ENCODE results near the gene GNG7. TPM values are rescaled to one million over a fixed set of nuclear protein-coding genes. Genes with fewer than 3 reads are reported as not detected.

GNG7 gene
- total and polyA plus RNA-seq, 10 of the 15 experiments (the other 5 are each of a cell fraction or from before 2014, with no cell fraction given) = 1.9 to 13.6 (median 6.5) TPM

GRCh38 chr19:2469102-2469914 lies 233.2 kb downstream of the GNG7 start (continued):
- TF ChIP-seq MEF2A (IDR thresholded peaks at IDR 0.05; ENCODE audit: insufficient read depth, low read depth, low read length) (no peak), CREM (IDR thresholded peaks at IDR 0.05; ENCODE audit: low read depth) (peak; percentile 79), HDAC2 (IDR thresholded peaks at IDR 0.05) (no peak), MYC (IDR thresholded peaks at IDR 0.05; ENCODE audit: insufficient read depth, insufficient read length, insufficient replicate concordance, low read length, severe bottlenecking) (no peak), ZBED1 (IDR thresholded peaks at IDR 0.05; ENCODE audit: borderline replicate concordance) (peak; percentile 52; the same call in 1 of the 2 replicates), SMAD5 (IDR thresholded peaks at IDR 0.05; ENCODE audit: low read depth) (no peak), POLR2AphosphoS5 (IDR thresholded peaks at IDR 0.05; ENCODE audit: low read length) (no peak), EP300 (IDR thresholded peaks at IDR 0.05; ENCODE audit: borderline replicate concordance in 1 of 2, control insufficient read depth in 1 of 2, low read depth in 2 of 2, low read length in 2 of 2) (no peak), KDM1A (IDR thresholded peaks at IDR 0.05; ENCODE audit: borderline replicate concordance) (no peak), ZBTB40 (IDR thresholded peaks at IDR 0.05; ENCODE audit: borderline replicate concordance) (no peak), MYB (IDR thresholded peaks at IDR 0.05; ENCODE audit: borderline replicate concordance, low read depth, low read length) (no peak), RAD51 (IDR thresholded peaks at IDR 0.05) (no peak), SIN3A (IDR thresholded peaks at IDR 0.05; ENCODE audit: low read depth, low read length) (no peak), MTA3 (IDR thresholded peaks at IDR 0.05; ENCODE audit: borderline replicate concordance, low read length) (0 out of 2 replicates have a peak, but pooled peaks have one; percentile 44), HDAC6 (IDR thresholded peaks at IDR 0.05; ENCODE audit: unreplicated experiment) (no peak), IKZF1 (conservative IDR thresholded peaks at IDR 0.05) (peak; percentile 64), KAT2A (conservative IDR thresholded peaks at IDR 0.05; ENCODE audit: control insufficient read depth, low read depth, low read length) (no peak), POLR2A (IDR thresholded peaks at IDR 0.05; ENCODE audit: low read depth, low read length) (no peak), ZNF217 (IDR thresholded peaks at IDR 0.05) (no peak), NR2C1 (IDR thresholded peaks at IDR 0.05) (no peak), RUNX3 (IDR thresholded peaks at IDR 0.05; ENCODE audit: low read length) (peak; percentile 39; the same call in 1 of the 2 replicates), TBL1XR1 (IDR thresholded peaks at IDR 0.05; ENCODE audit: low read depth, low read length) (no peak), SRF (IDR thresholded peaks at IDR 0.05; ENCODE audit: low read depth in 2 of 2, low read length in 2 of 2) (no peak)
- TF ChIP-seq, protein P1, sequence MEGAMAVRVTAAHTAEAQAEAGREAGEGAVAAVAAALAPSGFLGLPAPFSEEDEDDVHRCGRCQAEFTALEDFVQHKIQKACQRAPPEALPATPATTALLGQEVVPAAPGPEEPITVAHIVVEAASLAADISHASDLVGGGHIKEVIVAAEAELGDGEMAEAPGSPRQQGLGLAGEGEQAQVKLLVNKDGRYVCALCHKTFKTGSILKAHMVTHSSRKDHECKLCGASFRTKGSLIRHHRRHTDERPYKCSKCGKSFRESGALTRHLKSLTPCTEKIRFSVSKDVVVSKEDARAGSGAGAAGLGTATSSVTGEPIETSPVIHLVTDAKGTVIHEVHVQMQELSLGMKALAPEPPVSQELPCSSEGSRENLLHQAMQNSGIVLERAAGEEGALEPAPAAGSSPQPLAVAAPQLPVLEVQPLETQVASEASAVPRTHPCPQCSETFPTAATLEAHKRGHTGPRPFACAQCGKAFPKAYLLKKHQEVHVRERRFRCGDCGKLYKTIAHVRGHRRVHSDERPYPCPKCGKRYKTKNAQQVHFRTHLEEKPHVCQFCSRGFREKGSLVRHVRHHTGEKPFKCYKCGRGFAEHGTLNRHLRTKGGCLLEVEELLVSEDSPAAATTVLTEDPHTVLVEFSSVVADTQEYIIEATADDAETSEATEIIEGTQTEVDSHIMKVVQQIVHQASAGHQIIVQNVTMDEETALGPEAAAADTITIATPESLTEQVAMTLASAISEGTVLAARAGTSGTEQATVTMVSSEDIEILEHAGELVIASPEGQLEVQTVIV (IDR thresholded peaks at IDR 0.05; ENCODE audit: borderline replicate concordance, partially characterized antibody) = no peak
- TF ChIP-seq, protein P2, sequence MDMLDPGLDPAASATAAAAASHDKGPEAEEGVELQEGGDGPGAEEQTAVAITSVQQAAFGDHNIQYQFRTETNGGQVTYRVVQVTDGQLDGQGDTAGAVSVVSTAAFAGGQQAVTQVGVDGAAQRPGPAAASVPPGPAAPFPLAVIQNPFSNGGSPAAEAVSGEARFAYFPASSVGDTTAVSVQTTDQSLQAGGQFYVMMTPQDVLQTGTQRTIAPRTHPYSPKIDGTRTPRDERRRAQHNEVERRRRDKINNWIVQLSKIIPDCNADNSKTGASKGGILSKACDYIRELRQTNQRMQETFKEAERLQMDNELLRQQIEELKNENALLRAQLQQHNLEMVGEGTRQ (IDR thresholded peaks at IDR 0.05; ENCODE audit: borderline replicate concordance, low read depth, low read length) = no peak

Data from GM12878 (cell line).